Measurements from ENCODE around the gene CLCA4. TPM values are rescaled to one million over a fixed set of nuclear protein-coding genes. Genes with fewer than 3 reads are reported as not detected.

Gene CLCA4
- total RNA-seq, 1 experiment from 2014 or later: not detected

DNA sequence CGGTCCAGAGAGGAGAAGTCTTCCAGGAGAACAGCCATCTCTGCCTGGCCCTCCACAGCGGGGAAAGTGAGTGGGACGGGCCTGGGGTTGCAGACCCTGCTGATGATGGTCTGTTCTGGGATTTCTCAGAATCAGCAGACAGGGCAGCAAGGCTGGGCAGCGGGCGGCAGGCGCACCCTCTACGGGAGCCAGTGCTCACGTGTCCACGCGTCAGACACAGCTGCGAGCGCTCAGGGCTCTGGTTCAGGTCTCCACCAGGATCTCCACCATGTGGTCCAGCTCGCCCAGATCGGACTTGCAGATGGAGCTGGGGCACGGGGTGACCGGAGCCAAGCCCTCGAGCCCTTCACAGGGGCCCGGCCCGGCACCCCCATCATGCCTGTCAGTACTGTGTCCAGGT is 5.5 kb downstream of the CLCA4 start:
- POLR2A ChIA-PET (ENCODE audit: low non-redundant PET): no interaction called here
- no peaks in the 10 kb centered on the region for H3K9me3 ChIP-seq (ENCODE audit: low read depth, low read length, poor library complexity, severe bottlenecking)
- CTCF ChIA-PET: no interaction called here
- DNase-seq (ENCODE audit: low spot score): no peak
- BruUV-seq (replicated peaks): no TSS peak
- H3K36me3 ChIP-seq (ENCODE audit: insufficient read depth, low read length, poor library complexity, severe bottlenecking): no peaks in the 10 kb centered on the region
- no peak overlapping the region for H3K27ac ChIP-seq (ENCODE audit: low read depth, low read length, poor library complexity, severe bottlenecking)
- H3K4me3 ChIP-seq (ENCODE audit: low read depth, low read length, poor library complexity, severe bottlenecking): no peak overlapping the region
- intact Hi-C loops (cut with micrococcal nuclease; ENCODE audit: unreplicated experiment): no loop called here
- TF ChIP-seq, protein P1, sequence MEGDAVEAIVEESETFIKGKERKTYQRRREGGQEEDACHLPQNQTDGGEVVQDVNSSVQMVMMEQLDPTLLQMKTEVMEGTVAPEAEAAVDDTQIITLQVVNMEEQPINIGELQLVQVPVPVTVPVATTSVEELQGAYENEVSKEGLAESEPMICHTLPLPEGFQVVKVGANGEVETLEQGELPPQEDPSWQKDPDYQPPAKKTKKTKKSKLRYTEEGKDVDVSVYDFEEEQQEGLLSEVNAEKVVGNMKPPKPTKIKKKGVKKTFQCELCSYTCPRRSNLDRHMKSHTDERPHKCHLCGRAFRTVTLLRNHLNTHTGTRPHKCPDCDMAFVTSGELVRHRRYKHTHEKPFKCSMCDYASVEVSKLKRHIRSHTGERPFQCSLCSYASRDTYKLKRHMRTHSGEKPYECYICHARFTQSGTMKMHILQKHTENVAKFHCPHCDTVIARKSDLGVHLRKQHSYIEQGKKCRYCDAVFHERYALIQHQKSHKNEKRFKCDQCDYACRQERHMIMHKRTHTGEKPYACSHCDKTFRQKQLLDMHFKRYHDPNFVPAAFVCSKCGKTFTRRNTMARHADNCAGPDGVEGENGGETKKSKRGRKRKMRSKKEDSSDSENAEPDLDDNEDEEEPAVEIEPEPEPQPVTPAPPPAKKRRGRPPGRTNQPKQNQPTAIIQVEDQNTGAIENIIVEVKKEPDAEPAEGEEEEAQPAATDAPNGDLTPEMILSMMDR (conservative IDR thresholded peaks at IDR 0.05; ENCODE audit: low read depth, low read length): no peak
- no peak for TF ChIP-seq EZH2 (IDR thresholded peaks at IDR 0.05; ENCODE audit: borderline replicate concordance, low read depth, low read length, poor library complexity, severe bottlenecking)
- H3K4me1 ChIP-seq (ENCODE audit: insufficient read depth, low read length, poor library complexity, severe bottlenecking): no peaks in the 10 kb centered on the region
- H3K27me3 ChIP-seq (replicated peaks; ENCODE audit: insufficient read depth, low read depth, low read length, poor library complexity): no peaks in the 10 kb centered on the region

DNA sequence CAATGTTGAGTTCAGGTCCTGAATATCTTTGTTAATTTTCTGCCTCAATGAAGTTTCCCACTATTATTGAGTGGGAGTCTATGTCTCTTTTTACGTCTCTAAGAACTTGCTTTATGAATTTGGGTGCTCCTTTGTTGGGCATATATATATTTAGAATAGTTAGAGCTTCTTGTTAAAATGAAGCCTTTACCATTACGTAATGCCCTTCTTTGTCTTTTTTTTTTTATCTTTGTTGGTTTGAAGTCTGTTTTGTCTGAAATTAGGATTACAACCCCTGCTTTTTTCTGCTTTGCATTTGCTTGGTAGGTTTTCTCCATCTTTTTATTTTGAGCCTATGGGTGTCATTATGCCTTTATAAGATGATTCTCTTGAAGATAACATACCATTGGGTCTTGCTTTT is 10.9 kb downstream of the CLCA4 start:
- TF ChIP-seq, protein P1 (conservative IDR thresholded peaks at IDR 0.05; ENCODE audit: low read depth, low read length): no peak
- no peak for TF ChIP-seq EZH2 (IDR thresholded peaks at IDR 0.05; ENCODE audit: borderline replicate concordance, low read depth, low read length, poor library complexity, severe bottlenecking)
- no TSS peak for BruUV-seq (replicated peaks)
- ChIA-PET POLR2A (ENCODE audit: low non-redundant PET) (no interaction called here), CTCF (no interaction called here)
- DNase-seq (ENCODE audit: low spot score): no peak
- H3K27ac ChIP-seq (ENCODE audit: low read depth, low read length, poor library complexity, severe bottlenecking): no peak overlapping the region
- no peaks in the 10 kb centered on the region for H3K36me3 ChIP-seq (ENCODE audit: insufficient read depth, low read length, poor library complexity, severe bottlenecking)
- intact Hi-C loops (cut with micrococcal nuclease; ENCODE audit: unreplicated experiment): no loop called here
- H3K27me3 ChIP-seq (replicated peaks; ENCODE audit: insufficient read depth, low read depth, low read length, poor library complexity): peaks cover 14% of the 10 kb centered on the region
- no peaks in the 10 kb centered on the region for H3K9me3 ChIP-seq (ENCODE audit: low read depth, low read length, poor library complexity, severe bottlenecking)
- H3K4me3 ChIP-seq (ENCODE audit: low read depth, low read length, poor library complexity, severe bottlenecking): no peak overlapping the region
- H3K4me1 ChIP-seq (ENCODE audit: insufficient read depth, low read length, poor library complexity, severe bottlenecking): no peaks in the 10 kb centered on the region

- no peaks in the 10 kb centered on the region for H3K4me1 ChIP-seq (ENCODE audit: insufficient read depth, low read length, poor library complexity, severe bottlenecking)
- no peak overlapping the region for H3K27ac ChIP-seq (ENCODE audit: low read depth, low read length, poor library complexity, severe bottlenecking)
- H3K36me3 ChIP-seq (ENCODE audit: insufficient read depth, low read length, poor library complexity, severe bottlenecking): no peaks in the 10 kb centered on the region
- no peak overlapping the region for H3K4me3 ChIP-seq (ENCODE audit: low read depth, low read length, poor library complexity, severe bottlenecking)
- no peak for DNase-seq (ENCODE audit: low spot score)
- H3K9me3 ChIP-seq (ENCODE audit: low read depth, low read length, poor library complexity, severe bottlenecking): no peaks in the 10 kb centered on the region
- ChIA-PET CTCF (no interaction called here), POLR2A (ENCODE audit: low non-redundant PET) (no interaction called here)
- intact Hi-C loops (cut with micrococcal nuclease; ENCODE audit: unreplicated experiment): no loop called here
- H3K27me3 ChIP-seq (replicated peaks; ENCODE audit: insufficient read depth, low read depth, low read length, poor library complexity): peaks cover 30% of the 10 kb centered on the region
- BruUV-seq (replicated peaks): no TSS peak
- no peak for TF ChIP-seq EZH2 (IDR thresholded peaks at IDR 0.05; ENCODE audit: borderline replicate concordance, low read depth, low read length, poor library complexity, severe bottlenecking)
- TF ChIP-seq, protein P1 (conservative IDR thresholded peaks at IDR 0.05; ENCODE audit: low read depth, low read length): no peak
Measured at GRCh38 chr1:86563849-86564248, 17.0 kb downstream of the CLCA4 start.

Data from A673 (cell line).